ENCODE results near the gene PKNOX2.

GRCh38 chr11:125425601-125426000 lies 261.1 kb downstream of the PKNOX2 start:
- TF ChIP-seq CTCF (IDR thresholded peaks at IDR 0.05) (no peak), POLR2A (IDR thresholded peaks at IDR 0.05) (no peak)

Data from esophagus squamous epithelium (tissue), 4 donors.